Dermis microvascular lymphatic vessel endothelial cell (primary cell): Measurements from ENCODE around the gene MTIF3. TPM values are rescaled to one million over a fixed set of nuclear protein-coding genes. Genes with fewer than 3 reads are reported as not detected.

ENCODE experiments used
- total RNA-seq: library from RNA; depleted of rRNA; stranded (reverse); fragments of >200 nt; gene quantifications from 2 replicates; pipeline ENCODE4 v1.2.1, GENCODE V29; 2014

MTIF3 gene
- total RNA-seq, 1 donor from 2014 or later, result 33.9 TPM

Other genes with a start within 250 kb of the MTIF3 start
- gene RPL21, start 199.0 kb downstream of the MTIF3 start, total RNA-seq, result 444 and 718 TPM in 2 replicates
- gene RASL11A, start 179.7 kb downstream of the MTIF3 start, total RNA-seq, result 1.2 and 2.3 TPM in 2 replicates
- gene GTF3A, start 25.9 kb downstream of the MTIF3 start, total RNA-seq, result 99.8 and 106 TPM in 2 replicates
- gene LNX2, start 170.0 kb upstream of the MTIF3 start, total RNA-seq, result 9.0 and 10.7 TPM in 2 replicates
- gene POLR1D, start 171.3 kb upstream of the MTIF3 start, total RNA-seq, result 67.5 and 86.3 TPM in 2 replicates